ENCODE data around the gene SYT17.

DNA sequence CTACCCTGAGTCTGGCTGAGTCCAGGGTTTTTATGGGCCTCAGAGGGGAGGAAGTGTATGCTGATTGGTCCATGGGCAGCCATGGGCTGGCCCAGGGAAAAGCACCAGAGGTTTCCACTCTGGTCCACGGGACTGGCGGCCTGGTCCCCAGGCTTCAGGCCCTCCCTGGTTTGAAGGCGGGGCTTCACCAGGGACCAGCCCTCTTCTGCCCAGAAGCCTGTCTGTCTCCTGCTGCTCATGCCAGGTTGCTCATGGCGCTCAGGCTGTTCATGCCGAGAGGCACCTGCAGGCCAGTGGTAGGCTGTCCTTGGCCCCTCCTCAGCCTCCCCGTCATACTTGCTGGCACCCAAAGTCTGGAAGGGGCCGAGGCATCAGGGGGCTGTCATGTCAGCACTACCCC, 72.5 kb downstream of the SYT17 start:
- TF ChIP-seq, protein P1, sequence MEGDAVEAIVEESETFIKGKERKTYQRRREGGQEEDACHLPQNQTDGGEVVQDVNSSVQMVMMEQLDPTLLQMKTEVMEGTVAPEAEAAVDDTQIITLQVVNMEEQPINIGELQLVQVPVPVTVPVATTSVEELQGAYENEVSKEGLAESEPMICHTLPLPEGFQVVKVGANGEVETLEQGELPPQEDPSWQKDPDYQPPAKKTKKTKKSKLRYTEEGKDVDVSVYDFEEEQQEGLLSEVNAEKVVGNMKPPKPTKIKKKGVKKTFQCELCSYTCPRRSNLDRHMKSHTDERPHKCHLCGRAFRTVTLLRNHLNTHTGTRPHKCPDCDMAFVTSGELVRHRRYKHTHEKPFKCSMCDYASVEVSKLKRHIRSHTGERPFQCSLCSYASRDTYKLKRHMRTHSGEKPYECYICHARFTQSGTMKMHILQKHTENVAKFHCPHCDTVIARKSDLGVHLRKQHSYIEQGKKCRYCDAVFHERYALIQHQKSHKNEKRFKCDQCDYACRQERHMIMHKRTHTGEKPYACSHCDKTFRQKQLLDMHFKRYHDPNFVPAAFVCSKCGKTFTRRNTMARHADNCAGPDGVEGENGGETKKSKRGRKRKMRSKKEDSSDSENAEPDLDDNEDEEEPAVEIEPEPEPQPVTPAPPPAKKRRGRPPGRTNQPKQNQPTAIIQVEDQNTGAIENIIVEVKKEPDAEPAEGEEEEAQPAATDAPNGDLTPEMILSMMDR (IDR thresholded peaks at IDR 0.05), result no peak
- TF ChIP-seq RFX5 (IDR thresholded peaks at IDR 0.05), result no peak
- no peak for TF ChIP-seq HDAC2 (IDR thresholded peaks at IDR 0.05)
- TF ChIP-seq, protein P2, sequence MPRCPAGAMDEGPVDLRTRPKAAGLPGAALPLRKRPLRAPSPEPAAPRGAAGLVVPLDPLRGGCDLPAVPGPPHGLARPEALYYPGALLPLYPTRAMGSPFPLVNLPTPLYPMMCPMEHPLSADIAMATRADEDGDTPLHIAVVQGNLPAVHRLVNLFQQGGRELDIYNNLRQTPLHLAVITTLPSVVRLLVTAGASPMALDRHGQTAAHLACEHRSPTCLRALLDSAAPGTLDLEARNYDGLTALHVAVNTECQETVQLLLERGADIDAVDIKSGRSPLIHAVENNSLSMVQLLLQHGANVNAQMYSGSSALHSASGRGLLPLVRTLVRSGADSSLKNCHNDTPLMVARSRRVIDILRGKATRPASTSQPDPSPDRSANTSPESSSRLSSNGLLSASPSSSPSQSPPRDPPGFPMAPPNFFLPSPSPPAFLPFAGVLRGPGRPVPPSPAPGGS (IDR thresholded peaks at IDR 0.05), result no peak
- TF ChIP-seq, protein P3, sequence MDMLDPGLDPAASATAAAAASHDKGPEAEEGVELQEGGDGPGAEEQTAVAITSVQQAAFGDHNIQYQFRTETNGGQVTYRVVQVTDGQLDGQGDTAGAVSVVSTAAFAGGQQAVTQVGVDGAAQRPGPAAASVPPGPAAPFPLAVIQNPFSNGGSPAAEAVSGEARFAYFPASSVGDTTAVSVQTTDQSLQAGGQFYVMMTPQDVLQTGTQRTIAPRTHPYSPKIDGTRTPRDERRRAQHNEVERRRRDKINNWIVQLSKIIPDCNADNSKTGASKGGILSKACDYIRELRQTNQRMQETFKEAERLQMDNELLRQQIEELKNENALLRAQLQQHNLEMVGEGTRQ (IDR thresholded peaks at IDR 0.05), result no peak
- TF ChIP-seq CBX8 (IDR thresholded peaks at IDR 0.05), result no peak
- no peak for TF ChIP-seq POLR2A (IDR thresholded peaks at IDR 0.05; ENCODE audit: low read length)
- no peak for TF ChIP-seq MAZ (IDR thresholded peaks at IDR 0.05; ENCODE audit: borderline replicate concordance, low read depth, low read length)
- no peak for TF ChIP-seq CEBPB (IDR thresholded peaks at IDR 0.05)
- TF ChIP-seq TP53 (CRISPR knock-in tag; IDR thresholded peaks at IDR 0.05), result no peak
- no peak for TF ChIP-seq MAFK (IDR thresholded peaks at IDR 0.05; ENCODE audit: partially characterized antibody)
- TF ChIP-seq ZFP36 (IDR thresholded peaks at IDR 0.05; ENCODE audit: borderline replicate concordance, partially characterized antibody), result no peak

Data from A549 (cell line).